NCI-H2196 (cell line): ENCODE measurements around the gene ADARB2.
A peak's percentile ranks its signal among the peaks of the same experiment; 100 is the strongest.
"Not testable (repeated sequence)": the region's sequence is repeated elsewhere in the genome, so short reads cannot be mapped to it uniquely, and the experiment has no call there.

ENCODE experiments used
- DNase-seq: peaks from one replicate; lab custom pipeline; 2025; ENCODE audit not compliant: unreplicated experiment; lab: John Stamatoyannopoulos, UW

The ADARB2 gene

DNA sequence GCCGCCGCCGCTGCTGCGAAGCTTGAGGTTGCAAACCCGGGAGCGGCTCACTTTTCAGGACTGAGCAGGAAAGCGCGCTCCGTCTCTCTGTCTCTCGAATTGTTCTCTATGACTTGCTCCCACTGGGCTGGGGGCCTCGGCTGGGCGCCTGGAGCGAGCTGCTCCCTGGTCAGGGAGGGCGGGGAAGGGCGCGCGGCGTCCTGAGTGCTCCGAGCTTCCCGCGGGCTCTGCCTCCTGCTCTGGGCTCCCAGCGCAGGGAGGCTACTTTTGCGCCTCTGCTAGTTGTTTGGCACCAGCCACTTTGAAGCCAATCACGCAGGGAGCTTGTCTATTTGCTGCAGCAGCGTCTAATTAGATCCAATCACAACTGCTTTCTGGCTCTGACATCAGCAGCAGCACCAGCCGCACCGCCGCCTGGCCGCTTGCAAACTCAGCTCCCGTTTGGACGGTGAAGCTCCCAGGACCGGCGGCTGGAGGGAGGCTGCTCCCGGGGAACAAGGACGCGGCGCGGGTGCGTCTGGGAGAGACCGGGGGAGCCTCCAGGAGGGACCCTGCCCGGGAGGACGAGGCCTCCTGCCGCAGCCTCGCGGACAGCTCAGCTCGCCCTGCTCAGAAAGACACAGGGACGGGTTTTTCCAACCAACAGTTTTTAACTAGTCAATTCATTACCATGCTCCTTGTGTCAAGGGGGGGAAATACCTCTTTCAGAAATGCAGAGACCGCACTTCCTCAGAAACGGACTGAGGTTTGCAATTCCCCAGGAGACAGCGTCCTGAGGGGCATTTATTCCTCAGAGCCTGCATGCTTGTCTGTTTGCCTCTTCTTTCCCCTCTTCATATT lies at the start of gene ADARB2:
Gene ADARB2 (minus strand): TSS at position 304 of the 840 bp plus-strand sequence.
- peak; percentile 68 for DNase-seq

DNA sequence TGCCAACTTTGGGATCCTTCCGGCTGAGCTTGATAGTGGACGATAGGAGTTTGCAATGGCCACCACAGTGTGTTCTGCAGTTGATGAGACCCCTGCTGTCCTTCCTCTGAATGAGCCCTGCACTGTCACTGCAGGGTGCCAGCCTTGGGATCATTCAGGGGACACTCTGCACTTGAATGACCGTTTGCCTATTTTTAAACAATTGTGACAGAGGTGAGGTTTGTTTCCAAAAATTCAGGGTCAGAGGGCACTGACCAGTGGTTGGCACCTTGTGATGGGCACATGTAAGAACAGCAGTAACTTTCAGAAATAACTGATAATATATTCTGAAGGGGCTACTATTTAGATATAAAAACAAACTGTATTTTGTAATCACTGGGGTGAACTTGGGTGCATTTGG lies 48.5 kb upstream of the ADARB2 start:
- DNase-seq: no peak

DNA sequence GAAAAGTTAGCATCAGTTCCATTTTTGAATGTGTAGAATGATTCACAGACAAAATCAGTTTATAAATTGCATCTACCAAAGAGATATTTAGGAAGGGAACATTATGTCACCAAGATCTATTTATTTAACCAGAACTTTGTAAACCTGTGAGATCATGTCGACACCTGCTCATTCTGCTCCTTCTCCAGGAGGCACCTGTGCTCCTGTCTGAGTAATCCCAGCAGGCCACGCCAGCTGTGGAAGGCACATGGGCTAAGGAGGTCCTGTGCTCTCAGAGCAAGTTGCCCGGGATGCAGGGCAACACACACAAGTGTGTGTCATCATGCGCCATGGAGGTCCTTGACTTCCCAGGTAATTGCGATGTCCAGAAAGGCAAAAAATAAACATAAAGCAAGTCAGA lies 45.5 kb upstream of the ADARB2 start:
- peak; percentile 1 for DNase-seq

DNA sequence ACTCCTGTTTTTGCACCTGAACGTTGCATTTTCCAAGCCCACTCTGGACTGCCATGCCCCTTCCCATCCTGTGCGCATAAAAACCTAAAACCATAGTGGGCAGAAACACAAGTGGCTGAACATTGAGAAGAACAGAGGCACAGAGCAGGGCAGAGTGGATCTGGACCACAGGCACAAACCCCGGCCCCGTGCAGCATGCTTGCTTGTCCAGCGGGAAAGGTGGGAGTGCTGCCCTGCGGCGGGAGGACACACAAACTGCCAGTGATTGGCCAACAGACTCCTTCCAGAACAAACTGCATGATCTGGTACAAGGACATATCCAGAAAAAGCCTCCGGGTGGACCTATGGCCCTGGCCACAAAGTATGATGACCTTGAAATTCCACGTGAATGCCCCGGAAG lies 42.5 kb upstream of the ADARB2 start:
- DNase-seq: no peak

DNA sequence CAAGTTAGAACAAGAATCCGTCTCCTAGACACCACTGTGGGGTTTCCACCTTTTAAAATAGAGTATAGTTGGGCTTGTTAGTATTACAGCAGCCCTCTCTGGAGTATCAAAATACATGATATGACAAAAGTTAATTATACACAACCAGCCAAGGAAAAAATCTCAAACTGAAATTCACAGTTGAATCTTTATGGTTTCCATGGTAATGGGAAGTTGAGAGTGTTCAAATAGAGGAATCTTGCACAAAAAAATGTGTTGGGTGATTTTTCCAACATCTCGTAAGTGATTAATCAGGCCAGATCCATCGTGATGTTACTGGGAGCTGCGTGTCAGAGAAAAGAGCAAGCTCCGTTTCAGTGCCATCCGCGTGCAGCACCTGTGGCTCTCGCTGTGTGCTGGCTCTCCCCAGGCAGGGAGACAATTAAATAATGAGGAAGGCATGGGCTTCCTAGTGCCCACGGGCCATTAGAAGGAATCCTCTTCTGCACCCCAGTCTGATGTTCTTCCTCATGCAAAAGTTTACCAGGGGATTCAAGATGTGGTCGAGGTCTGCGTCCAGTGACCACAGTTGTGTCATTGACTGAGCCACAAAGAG lies 41.1 kb upstream of the ADARB2 start:
- DNase-seq: no peak

DNA sequence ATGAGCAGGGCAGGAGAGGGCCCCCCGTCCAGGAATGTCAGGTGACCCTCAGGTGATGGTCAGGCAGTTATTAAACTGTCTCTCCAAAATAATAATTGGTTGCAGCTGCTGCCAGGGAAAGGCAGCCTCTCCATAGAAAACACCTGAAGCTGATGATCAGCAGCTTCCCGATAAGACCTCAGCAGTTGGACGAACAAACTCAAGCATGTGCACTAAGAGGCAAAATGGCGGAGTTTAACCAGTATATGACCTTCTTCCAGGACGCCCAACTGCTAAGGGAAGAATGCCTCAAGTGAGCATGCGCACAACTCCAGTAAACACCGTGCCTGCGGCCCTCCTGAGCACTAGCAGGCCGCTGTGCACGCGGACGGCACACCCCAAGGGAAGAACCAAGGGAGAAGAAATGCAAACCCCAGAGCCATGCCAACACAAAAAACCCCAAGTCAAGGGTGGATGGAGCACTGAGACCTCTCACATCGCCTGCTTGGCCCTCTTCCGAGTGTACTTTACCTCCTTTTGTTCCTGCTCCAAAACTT lies 38.9 kb upstream of the ADARB2 start:
- DNase-seq: no peak

DNA sequence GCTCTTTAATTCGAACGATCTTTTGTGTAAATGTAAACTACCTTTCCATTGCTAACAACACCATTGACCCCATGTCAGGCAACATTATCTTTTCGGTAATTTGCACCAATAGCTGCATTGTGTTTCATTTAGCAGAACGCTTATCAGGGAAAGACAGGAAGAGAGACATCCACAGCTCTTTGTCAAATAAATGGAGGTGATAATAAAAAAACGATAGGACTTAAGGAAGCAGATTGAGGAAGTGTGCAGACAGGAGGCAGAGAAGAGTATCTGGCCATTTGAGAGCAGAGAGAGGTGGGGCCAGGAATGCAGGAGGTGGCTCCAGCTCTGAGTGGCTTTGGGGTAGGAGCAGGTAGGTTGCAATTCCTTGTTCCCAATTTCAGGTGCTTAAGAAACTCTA lies 37.5 kb upstream of the ADARB2 start:
- DNase-seq: no peak

DNA sequence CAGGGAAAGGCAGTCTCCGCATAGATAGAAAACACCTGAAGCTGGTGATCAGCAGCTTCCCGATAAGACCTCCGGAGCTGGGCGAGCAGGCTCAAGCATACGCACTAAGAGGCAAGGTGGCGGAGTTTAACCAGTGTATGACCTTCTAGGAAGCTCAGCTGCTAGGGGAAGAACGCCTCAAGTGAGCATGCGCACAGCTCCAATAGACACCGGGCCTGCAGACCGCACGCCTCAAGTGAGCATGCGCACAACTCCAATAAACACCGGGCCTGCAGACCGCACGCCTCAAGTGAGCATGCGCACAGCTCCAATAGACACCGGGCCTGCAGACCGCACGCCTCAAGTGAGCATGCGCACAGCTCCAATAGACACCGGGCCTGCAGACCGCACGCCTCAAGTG lies 35.9 kb upstream of the ADARB2 start:
- not testable (repeated sequence) for DNase-seq

DNA sequence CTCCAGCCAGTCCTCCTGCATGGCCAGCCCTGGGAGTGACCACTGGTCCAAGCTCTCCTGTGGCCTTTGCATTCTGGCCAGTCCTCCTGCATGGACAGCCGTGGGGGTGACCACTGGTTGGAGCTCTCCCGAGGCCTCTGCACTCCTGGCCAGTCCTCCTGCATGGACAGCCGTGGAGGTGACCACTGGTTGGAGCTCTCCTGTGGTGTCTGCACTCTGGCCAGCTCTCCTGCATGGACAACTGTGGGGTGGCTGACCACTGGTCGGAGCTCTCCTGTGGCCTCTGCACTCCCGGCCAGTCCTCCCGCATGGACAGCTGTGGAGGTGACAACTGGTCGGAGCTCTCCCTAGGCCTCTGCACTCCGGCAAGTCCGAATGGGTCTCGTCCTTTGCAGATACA lies 28.7 kb upstream of the ADARB2 start:
- DNase-seq: no peak

DNA sequence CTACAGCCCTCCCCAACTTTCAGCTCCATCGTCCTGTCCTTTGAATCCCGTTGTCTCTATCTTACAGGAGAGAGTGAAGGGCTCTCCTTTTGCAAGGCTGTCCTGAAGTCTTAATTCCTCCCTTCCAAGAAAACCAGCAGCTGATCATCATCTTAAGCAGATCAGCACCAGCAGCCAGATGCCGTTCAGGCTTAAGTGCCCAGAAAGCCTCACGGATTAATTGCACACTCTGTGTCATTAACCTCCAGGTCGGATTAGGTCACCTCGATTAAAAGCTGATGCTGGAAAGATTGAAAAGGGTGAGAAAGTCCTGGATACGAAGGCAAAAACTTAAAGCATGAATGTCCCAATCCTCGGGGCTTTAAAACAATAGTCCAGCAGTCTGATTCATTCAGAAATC lies 24.8 kb upstream of the ADARB2 start:
- no peak for DNase-seq

DNA sequence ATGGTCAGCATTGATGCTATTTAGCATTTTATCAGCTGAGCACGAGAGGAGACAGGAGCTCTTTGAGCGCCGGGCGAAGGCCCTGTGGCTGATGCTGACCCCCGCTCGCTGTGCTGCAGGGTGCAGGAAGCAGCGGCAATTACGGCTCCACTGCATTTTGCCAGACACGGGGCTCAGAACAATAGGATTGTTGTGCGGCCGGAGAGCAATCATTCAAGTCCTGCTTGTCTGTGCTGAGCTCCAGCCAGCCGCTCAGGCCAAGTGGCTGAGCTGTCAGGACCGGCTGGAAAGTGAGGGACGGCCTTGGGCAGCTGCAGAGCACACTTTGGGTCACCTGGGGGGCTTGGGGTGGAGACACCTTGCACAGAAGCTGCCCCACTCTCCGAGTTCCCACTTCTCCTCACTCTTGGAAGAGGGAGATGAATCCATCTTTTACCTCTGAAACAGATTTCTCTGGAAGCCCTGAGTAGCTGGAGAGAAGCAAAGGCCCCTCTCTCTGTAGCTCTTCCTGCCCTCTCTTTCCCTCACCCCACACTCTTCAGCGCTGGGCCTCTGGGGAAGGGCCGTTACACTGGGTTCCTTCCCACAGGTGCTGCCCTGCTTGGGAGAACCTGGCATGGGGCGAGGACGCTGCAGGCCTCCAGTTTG lies 17.3 kb upstream of the ADARB2 start:
- DNase-seq: no peak

DNA sequence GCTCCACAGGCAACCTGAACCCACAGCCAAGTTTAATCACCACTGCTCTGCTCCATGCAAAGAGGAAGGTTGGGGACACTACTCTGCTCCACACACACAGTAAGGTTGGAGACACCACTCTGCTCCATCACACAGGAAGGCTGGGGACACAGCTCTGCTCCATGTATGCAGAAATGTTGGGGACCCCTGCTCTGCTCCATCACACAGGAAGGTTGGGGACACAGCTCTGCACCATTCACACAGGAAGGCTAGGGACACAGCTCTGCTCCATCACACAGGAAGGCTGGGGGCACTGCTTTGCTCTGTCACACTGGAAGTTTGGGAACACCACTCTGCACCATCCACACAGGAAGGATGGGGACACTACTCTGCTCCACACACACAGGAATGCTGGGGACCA lies 14.8 kb upstream of the ADARB2 start:
- DNase-seq: no peak

DNA sequence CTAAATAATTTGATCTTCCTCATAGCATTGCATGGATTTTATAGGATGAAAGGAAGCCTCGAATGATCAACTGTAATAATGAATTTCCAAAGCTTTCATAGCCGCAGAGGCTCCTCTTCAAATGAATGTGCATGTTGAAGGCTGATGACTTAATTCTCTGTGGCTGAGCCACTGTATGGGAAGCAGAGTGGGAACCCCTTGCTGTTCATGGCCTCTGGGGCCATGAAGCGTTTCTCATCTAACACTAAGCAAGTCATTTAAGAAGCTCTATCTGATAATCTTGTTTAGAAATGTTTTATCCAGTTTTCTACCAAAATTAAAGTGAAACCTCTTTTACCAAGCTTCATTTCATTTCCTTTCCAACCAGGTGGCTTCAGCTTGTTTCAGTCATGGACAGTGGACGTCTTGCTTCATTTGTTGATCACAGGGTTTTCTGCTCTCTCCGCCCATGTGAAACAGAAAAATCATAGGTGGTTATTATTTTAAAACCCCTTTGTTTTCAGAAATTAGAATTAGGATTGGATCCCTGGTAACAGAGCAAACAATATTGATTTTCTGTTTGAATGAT lies 10.3 kb upstream of the ADARB2 start:
- DNase-seq: no peak

DNA sequence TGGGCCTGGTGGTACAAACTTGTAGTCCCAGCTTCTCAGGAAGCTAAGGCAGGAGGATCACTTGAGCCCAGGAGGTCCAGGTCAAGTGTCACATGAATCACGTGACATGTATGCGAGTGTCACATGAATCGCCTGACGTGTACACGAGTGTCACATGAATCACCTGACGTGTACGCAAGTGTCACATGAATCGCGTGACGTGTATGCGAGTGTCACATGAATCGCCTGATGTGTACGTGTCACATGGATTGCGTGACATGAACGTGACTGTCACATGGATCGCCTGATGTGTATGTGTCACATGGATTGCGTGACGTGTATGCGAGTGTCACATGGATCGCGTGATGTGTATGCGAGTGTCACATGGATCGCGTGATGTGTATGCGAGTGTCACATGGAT lies 9.5 kb upstream of the ADARB2 start:
- DNase-seq: no peak

DNA sequence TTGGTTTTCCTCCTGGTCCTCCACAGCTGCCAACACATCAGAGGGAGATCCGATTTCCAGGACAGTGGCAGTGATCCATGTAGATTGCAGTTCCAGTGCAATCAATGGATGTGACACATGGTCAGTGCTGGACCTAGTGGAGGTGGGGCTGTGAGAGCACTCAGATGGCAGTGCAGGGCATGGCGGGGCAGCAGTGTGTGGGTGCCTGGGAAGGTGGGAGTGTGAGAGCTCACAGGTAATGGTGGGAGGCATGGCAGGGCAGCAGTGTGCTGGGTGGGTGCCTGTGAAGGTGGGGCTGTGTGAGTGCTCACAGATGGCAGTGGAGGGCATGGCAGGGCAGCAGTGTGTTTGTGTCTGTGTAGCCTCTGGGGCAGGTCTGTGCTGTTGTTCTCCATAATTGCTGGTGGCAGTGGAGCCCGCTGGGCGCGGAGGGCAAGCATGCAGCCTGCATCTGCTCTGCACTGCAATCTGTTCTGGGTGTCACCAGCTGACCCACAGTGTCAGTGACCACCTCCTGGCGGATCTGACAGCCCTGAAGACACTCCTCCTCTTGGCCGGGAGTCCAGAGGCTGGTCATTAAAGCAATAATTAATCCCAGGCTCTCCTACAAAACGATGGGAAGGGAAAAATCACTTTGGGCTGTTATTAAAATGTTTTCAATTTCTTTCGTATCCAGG lies 8.6 kb upstream of the ADARB2 start:
- no peak for DNase-seq

DNA sequence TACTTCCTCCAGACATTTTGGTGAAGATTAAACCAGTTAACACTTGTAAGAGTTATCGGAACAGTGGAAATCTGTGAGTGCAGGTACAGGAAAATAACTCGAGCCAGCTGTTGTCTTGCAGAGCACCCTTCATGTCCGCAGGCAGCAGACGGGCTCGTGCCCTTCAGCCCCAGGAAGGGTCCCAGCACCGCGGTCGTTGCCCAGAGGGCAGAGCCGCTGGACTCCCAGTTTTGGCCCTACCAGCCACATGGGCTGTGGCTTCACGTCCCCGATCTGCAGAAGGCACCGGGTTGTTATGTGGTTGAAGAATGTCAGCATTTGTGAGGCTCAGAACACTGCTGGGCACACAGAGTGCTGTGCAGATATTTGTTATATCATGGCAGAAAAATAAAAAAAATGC lies 7.2 kb upstream of the ADARB2 start:
- DNase-seq: no peak

DNA sequence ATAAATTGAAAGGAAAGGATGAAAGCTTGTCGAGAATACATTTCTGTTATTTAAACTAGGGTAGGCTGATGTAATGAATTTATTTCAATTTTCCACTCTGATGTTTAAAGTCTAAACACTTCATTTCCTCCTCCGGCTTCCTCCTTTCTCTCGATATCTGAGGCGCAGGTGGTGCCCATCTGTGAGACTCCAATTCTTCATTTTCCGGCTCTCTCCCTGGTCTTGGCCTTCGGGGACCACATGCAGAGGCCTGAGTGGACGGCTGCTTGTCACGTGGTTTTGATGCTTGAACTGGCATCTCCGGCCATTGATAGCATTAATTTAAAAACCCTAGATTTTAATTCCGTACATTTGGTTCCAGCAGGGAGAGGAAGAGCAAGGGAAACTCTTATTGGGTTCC lies 5.8 kb upstream of the ADARB2 start:
- no peak for DNase-seq

DNA sequence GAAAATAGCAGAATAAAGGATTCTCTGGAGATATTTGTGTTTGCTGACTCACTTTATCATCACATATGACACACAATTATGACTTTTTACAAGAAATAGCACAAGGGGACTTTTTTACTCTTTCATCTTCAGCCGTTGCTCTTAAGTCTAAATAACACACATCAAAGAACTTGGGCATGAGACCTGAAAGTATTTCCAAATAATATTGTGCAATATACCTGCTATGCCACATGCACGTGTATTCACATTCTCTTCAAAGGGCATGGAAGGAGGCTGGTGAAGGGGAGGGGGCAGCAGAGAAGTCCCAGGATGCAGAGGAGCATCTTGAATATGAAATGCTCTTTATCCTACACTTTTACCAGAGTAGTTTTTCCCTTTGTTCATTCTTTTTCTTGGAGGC lies 4.1 kb upstream of the ADARB2 start:
- no peak for DNase-seq

DNA sequence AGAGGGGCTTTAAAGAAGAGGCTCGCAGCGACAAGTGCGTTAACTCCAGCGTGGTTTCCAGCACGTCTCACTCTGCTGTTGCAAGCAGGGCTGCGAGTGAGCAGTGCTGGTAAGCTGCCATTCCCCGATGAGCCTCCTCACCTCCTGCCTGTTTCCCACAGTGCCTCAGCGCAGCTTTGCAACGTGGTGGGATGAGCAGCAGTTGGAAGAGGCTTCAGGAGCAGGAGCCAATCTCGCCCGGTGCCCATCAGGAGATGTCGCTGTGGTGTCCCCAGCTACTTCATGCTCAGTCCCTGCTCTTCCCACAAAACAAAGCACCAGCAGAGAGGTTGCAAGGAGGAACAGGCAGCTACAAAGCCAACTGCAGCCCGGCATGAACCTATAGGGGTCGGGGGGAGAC lies 2.4 kb upstream of the ADARB2 start:
- no peak for DNase-seq

DNA sequence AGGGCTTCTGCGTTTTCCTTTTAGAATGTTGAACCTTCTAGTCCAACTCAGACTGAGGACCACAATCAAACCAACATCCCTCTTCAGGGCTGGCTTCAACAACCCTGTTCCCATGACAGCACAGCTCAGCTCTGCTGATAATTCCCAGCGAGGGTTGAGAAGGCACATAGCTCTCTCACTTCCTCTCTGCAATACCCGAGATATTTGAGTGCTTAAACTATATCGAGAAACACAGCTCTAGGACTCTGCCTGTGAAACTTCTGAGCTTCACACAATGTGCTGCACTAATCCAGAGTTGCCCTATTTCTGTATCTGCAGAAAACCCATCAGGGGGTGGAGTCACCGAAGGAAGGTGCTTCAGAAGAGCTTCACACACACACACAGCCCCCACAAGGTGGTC lies 1.6 kb upstream of the ADARB2 start:
- no peak for DNase-seq

DNA sequence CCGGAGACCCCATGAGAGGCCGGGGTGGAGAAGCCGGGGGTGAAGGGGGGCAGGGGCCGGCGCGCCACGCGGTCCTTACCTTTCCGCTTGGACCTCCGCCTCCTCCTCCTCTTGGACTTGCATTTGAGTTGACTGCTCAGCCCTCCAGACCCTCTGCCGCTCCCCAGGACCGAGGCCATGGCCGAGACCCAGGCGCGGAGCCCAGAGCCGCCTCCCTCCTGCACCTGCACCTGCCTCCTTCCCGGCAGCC lies 428 bp downstream of the ADARB2 start:
- DNase-seq: no peak
